RWPE1 (cell line): Measurements from ENCODE around the gene TMA16.

Source experiments
- CTCF ChIA-PET: fragments of 350-600 bp; sonication (Branson Sonifier 250); formaldehyde crosslinking; extraction: SDS; loops from one replicate; lab custom pipeline; 2021; lab: Yijun Ruan, JAX
- POLR2A ChIA-PET: fragments of 400-600 bp; formaldehyde crosslinking; extraction: SDS; loops from one replicate; lab custom pipeline; 2020; ENCODE audit warnings: antibody characterized with exemption; ENCODE audit not compliant: low non-redundant PET; lab: Yijun Ruan, JAX
- DNase-seq: peaks from one replicate; pipeline ENCODE4 v3.0.0; 2012; ENCODE audit warnings: low spot score
- H3K27ac ChIP-seq: fragments of 450-650 bp; 2 replicates; pipeline ENCODE4 v1.5.1; 2017
- CTCF ChIP-seq: fragments of 450-650 bp; conservative IDR thresholded peaks from 2 replicates; pipeline ENCODE4 v1.5.1; 2017; ENCODE audit warnings: low read depth, mild to moderate bottlenecking

The TMA16 gene

GRCh38 chr4:163484906-163485305, 9.6 kb upstream of the TMA16 start:
- TF ChIP-seq CTCF, result peak; percentile 45
- POLR2A ChIA-PET, result no interaction called here
- no peak overlapping the region for H3K27ac ChIP-seq
- DNase-seq, result peak; percentile 44
- CTCF ChIA-PET, result interaction anchor here (0.6 kb wide), 1 partner anchor 37 kb away, joined by 3 read pairs; no protein-coding TSS in a partner anchor

GRCh38 chr4:163485589-163485988, 8.9 kb upstream of the TMA16 start:
- no peak overlapping the region for H3K27ac ChIP-seq
- no peak for TF ChIP-seq CTCF
- ChIA-PET CTCF (interaction anchor here (0.5 to 0.6 kb wide), 2 partner anchors 38 to 73 kb away, joined by 3 read pairs; no protein-coding TSS in a partner anchor), POLR2A (no interaction called here)
- DNase-seq, result no peak

GRCh38 chr4:163486321-163486720, 8.2 kb upstream of the TMA16 start:
- ChIA-PET CTCF (no interaction called here), POLR2A (no interaction called here)
- no peak for TF ChIP-seq CTCF
- DNase-seq, result no peak
- H3K27ac ChIP-seq, result no peak overlapping the region

GRCh38 chr4:163489929-163490328, 4.6 kb upstream of the TMA16 start:
- no peak overlapping the region for H3K27ac ChIP-seq
- ChIA-PET POLR2A (no interaction called here), CTCF (interaction anchor here (0.6 kb wide), 1 partner anchor 150 kb away, joined by 7 read pairs; no protein-coding TSS in a partner anchor)
- no peak for TF ChIP-seq CTCF
- no peak for DNase-seq

GRCh38 chr4:163492951-163493504, 1.5 kb upstream of the TMA16 start:
- no peak overlapping the region for H3K27ac ChIP-seq
- ChIA-PET CTCF (interaction anchor here (0.8 kb wide), 1 partner anchor 57 kb away, joined by 9 read pairs; no protein-coding TSS in a partner anchor), POLR2A (no interaction called here)
- no peak for TF ChIP-seq CTCF
- peak; percentile 4 for DNase-seq

- peak overlapping the region; percentile 96 for H3K27ac ChIP-seq
- DNase-seq, result no peak
- CTCF ChIA-PET, result interaction anchor here (0.5 to 0.7 kb wide), 5 partner anchors 52 to 567 kb away, joined by 3 to 5 read pairs (median 4); no protein-coding TSS in a partner anchor
- POLR2A ChIA-PET, result interaction anchor here (0.6 to 0.8 kb wide), 3 partner anchors 37 to 721 kb away, joined by 3 to 4 read pairs (median 3); no protein-coding TSS in a partner anchor
- no peak for TF ChIP-seq CTCF
These were observed 689 bp upstream of the TMA16 start for GRCh38 chr4:163493643-163494359.
